ENCODE measurements around the gene CPXM2.

GRCh38 chr10:123926401-123927264 is 35.0 kb upstream of the CPXM2 start:
- no peak for TF ChIP-seq CTCF (IDR thresholded peaks at IDR 0.05)
- TF ChIP-seq EZH2 (IDR thresholded peaks at IDR 0.05; ENCODE audit: borderline replicate concordance, insufficient read depth, low read depth, low read length, poor library complexity, severe bottlenecking) = no peak
